SK-N-SH (cell line): Measurements from ENCODE around the gene UBE2G2.
A peak's percentile ranks its signal among the peaks of the same experiment; 100 is the strongest.

ENCODE experiments used
- POLR2AphosphoS5 ChIP-seq: IDR thresholded peaks from 2 replicates; pipeline ENCODE4 v1.6.1; 2012; ENCODE audit warnings: low read depth, low read length
- YY1 ChIP-seq: IDR thresholded peaks from 2 replicates; pipeline ENCODE4 v1.4.0; 2012; ENCODE audit warnings: low read depth, mild to moderate bottlenecking
- TF ChIP-seq, protein P1 (sequence below): fragments of 200-600 bp; sonication (generic); IDR thresholded peaks from 2 replicates; pipeline ENCODE4 v1.6.1; 2017; ENCODE audit warnings: antibody characterized with exemption, mild to moderate bottlenecking, moderate library complexity
- TF ChIP-seq, protein P2 (sequence below): IDR thresholded peaks from 2 replicates; pipeline ENCODE4 v1.4.0; 2012; ENCODE audit warnings: low read depth, borderline replicate concordance

DNA sequence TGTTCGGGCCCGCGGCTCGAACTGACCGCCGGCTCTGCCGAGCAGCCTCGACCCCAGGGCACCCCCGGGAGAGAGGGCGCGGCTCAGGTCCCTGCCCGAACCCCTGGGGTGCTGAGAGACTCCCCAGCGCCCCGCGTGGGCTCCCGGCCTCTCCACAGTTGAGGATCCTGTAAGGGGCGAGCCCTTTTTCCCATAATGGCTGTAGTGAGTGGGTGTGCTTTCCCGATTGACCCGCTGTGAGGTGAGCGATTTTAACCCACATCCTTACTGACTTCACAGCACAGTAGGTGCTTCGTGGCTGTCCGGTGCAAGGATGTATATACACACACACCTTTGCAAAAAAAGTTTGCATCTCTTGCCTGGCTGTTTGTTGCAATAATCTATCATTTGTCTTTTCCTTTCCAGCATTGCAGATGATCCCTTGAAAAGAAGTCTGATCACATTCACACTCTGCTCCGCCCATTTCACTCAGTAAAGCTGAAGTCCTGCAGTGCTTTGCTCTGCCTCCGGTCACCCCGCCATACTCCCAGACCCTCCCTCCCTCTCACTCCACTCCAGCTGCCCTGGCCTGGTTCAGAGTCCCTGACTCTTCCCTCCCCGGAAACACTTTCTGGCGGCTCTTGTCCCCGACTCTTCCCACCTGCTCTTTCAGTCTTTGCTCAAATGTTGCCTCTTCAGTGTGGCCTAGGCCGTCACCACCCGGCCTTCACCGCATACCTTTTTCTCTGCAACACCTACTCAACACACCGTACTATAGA, 955 bp upstream of the UBE2G2 start:
- TF ChIP-seq, protein P1, sequence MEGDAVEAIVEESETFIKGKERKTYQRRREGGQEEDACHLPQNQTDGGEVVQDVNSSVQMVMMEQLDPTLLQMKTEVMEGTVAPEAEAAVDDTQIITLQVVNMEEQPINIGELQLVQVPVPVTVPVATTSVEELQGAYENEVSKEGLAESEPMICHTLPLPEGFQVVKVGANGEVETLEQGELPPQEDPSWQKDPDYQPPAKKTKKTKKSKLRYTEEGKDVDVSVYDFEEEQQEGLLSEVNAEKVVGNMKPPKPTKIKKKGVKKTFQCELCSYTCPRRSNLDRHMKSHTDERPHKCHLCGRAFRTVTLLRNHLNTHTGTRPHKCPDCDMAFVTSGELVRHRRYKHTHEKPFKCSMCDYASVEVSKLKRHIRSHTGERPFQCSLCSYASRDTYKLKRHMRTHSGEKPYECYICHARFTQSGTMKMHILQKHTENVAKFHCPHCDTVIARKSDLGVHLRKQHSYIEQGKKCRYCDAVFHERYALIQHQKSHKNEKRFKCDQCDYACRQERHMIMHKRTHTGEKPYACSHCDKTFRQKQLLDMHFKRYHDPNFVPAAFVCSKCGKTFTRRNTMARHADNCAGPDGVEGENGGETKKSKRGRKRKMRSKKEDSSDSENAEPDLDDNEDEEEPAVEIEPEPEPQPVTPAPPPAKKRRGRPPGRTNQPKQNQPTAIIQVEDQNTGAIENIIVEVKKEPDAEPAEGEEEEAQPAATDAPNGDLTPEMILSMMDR: no peak
- TF ChIP-seq POLR2AphosphoS5 (peak; percentile 38; the same call in 1 of the 2 replicates), YY1 (no peak)
- TF ChIP-seq, protein P2, sequence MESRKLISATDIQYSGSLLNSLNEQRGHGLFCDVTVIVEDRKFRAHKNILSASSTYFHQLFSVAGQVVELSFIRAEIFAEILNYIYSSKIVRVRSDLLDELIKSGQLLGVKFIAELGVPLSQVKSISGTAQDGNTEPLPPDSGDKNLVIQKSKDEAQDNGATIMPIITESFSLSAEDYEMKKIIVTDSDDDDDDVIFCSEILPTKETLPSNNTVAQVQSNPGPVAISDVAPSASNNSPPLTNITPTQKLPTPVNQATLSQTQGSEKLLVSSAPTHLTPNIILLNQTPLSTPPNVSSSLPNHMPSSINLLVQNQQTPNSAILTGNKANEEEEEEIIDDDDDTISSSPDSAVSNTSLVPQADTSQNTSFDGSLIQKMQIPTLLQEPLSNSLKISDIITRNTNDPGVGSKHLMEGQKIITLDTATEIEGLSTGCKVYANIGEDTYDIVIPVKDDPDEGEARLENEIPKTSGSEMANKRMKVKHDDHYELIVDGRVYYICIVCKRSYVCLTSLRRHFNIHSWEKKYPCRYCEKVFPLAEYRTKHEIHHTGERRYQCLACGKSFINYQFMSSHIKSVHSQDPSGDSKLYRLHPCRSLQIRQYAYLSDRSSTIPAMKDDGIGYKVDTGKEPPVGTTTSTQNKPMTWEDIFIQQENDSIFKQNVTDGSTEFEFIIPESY: no peak
